ENCODE results near the gene MIOS.

DNA sequence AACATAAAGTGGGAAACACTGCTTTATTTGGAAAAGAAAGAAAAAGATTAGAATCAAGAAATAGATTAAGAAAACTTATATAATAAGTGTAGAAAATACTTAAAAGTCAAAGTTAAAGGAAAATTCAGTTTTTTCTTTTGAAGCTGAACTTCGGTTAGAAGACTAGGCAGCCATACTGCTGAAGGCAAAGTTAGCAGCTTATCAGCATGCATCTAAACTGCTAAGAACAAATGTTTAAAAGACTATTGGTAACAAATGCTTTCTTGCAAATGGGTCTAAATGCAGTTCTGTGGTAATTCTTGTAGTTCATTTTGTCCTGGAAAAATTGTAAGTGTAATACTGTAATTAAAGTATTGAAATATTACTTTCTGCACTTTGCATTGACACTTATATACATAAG lies 18.0 kb downstream of the MIOS start:
- TF ChIP-seq, protein P1, sequence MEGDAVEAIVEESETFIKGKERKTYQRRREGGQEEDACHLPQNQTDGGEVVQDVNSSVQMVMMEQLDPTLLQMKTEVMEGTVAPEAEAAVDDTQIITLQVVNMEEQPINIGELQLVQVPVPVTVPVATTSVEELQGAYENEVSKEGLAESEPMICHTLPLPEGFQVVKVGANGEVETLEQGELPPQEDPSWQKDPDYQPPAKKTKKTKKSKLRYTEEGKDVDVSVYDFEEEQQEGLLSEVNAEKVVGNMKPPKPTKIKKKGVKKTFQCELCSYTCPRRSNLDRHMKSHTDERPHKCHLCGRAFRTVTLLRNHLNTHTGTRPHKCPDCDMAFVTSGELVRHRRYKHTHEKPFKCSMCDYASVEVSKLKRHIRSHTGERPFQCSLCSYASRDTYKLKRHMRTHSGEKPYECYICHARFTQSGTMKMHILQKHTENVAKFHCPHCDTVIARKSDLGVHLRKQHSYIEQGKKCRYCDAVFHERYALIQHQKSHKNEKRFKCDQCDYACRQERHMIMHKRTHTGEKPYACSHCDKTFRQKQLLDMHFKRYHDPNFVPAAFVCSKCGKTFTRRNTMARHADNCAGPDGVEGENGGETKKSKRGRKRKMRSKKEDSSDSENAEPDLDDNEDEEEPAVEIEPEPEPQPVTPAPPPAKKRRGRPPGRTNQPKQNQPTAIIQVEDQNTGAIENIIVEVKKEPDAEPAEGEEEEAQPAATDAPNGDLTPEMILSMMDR (tag by site-specific recombination; IDR thresholded peaks at IDR 0.05) = no peak
- no peak for TF ChIP-seq REPIN1 (tag by site-specific recombination; IDR thresholded peaks at IDR 0.05; ENCODE audit: low read depth)
- TF ChIP-seq ZNF76 (tag by site-specific recombination; IDR thresholded peaks at IDR 0.05; ENCODE audit: borderline replicate concordance, low read depth) = no peak
- no peak for TF ChIP-seq REST (tag by site-specific recombination; IDR thresholded peaks at IDR 0.05)
